Liver (tissue), 9 donors: ENCODE results near the gene MBNL2. TPM values are rescaled to one million over a fixed set of nuclear protein-coding genes. Genes with fewer than 3 reads are reported as not detected.

Experiments
- DNase-seq: peaks from one replicate; pipeline ENCODE4 v3.0.0-alpha.2; 2017; ENCODE audit warnings: low spot score
- H3K27ac ChIP-seq, 2 donors: one replicate each; pipeline ENCODE4 v1.7.0; 2013; ENCODE audit warnings: inconsistent platforms in 2 of 2, low read length in 2 of 2, control low read depth in 1 of 2, low read depth in 1 of 2, mild to moderate bottlenecking in 1 of 2
- H3K27me3 ChIP-seq, 4 donors: one replicate each; pipeline versions ENCODE4 v1.6.1 to v1.7.0; 2013; ENCODE audit warnings: low read length in 3 of 4, inconsistent platforms in 1 of 4, mild to moderate bottlenecking in 1 of 4, moderate library complexity in 1 of 4; ENCODE audit not compliant: control insufficient read depth in 4 of 4, insufficient read depth in 4 of 4
- H3K36me3 ChIP-seq, 4 donors: one replicate each; pipeline versions ENCODE4 v1.6.1 to v1.7.0; 2013; ENCODE audit warnings: low read length in 3 of 4, mild to moderate bottlenecking in 3 of 4, low read depth in 1 of 4, moderate library complexity in 1 of 4; ENCODE audit not compliant: control insufficient read depth in 4 of 4, insufficient read depth in 3 of 4
- H3K4me1 ChIP-seq, 4 donors: one replicate each; pipeline versions ENCODE4 v1.6.1 to v1.7.0; 2013; ENCODE audit warnings: low read length in 3 of 4, mild to moderate bottlenecking in 3 of 4, moderate library complexity in 1 of 4; ENCODE audit not compliant: control insufficient read depth in 4 of 4, insufficient read depth in 4 of 4
- H3K4me3 ChIP-seq, 3 donors: one replicate each; pipeline versions ENCODE4 v1.6.1 to v1.7.0; 2013; ENCODE audit warnings: low read length in 3 of 3, control low read depth in 1 of 3, low read depth in 1 of 3, mild to moderate bottlenecking in 1 of 3
- H3K9ac ChIP-seq, 2 donors: one replicate each; pipeline ENCODE4 v1.7.0; 2013; ENCODE audit warnings: low read length in 2 of 2, mild to moderate bottlenecking in 2 of 2, moderate library complexity in 2 of 2, control low read depth in 1 of 2, low read depth in 1 of 2
- H3K9me3 ChIP-seq, 4 donors: one replicate each; pipeline versions ENCODE4 v1.6.1 to v1.7.0; 2013; ENCODE audit warnings: low read length in 3 of 4; ENCODE audit not compliant: control insufficient read depth in 4 of 4
- EGR1 ChIP-seq, 2 donors: IDR thresholded peaks; 2 replicates each; pipeline ENCODE4 v1.6.1; 2016 to 2018; ENCODE audit warnings: antibody characterized with exemption in 2 of 2, low read depth in 2 of 2
- FOXA1 ChIP-seq: IDR thresholded peaks from 2 replicates; pipeline ENCODE4 v1.6.1; 2016; ENCODE audit warnings: antibody characterized with exemption
- GABPA ChIP-seq, 2 donors: IDR thresholded peaks in 1 of 2; conservative IDR thresholded peaks in 1 of 2; 2 replicates each; pipeline ENCODE4 v1.6.1; 2016; ENCODE audit warnings: antibody characterized with exemption in 2 of 2, mild to moderate bottlenecking in 1 of 2, moderate library complexity in 1 of 2
- HNF4A ChIP-seq, 2 donors: conservative IDR thresholded peaks; 2 replicates each; pipeline ENCODE4 v1.6.1; 2016; ENCODE audit warnings: antibody characterized with exemption in 2 of 2, mild to moderate bottlenecking in 2 of 2
- NR2F2 ChIP-seq: IDR thresholded peaks from 2 replicates; pipeline ENCODE4 v1.6.1; 2016; ENCODE audit warnings: antibody characterized with exemption
- RAD21 ChIP-seq, 2 donors: IDR thresholded peaks; 2 replicates each; pipeline ENCODE4 v1.6.1; 2016; ENCODE audit warnings: antibody characterized with exemption in 2 of 2, mild to moderate bottlenecking in 2 of 2
- SP1 ChIP-seq: IDR thresholded peaks from 2 replicates; pipeline ENCODE4 v1.6.1; 2018; ENCODE audit warnings: antibody characterized with exemption, mild to moderate bottlenecking
- TAF1 ChIP-seq: conservative IDR thresholded peaks from 2 replicates; pipeline ENCODE4 v1.6.1; 2016; ENCODE audit warnings: antibody characterized with exemption, mild to moderate bottlenecking
- YY1 ChIP-seq: IDR thresholded peaks from 2 replicates; pipeline ENCODE4 v1.6.1; 2016; ENCODE audit warnings: antibody characterized with exemption, mild to moderate bottlenecking
- ZBTB33 ChIP-seq: IDR thresholded peaks from 2 replicates; pipeline ENCODE4 v1.6.1; 2016; ENCODE audit warnings: antibody characterized with exemption
- WGBS: extraction: QIAGEN DNeasy Blood & Tissue Kit; methylation state at CpG from one replicate; pipeline ENCODE4 v1.1.7; 2013; 5-methylcytosine and 5-hydroxymethylcytosine counted together
- polyA plus RNA-seq, 2 donors: library from polyadenylated mRNA; stranded (reverse) in 1 of 2; unstranded in 1 of 2; fragments of 200-250 nt in 1 of 2; fragments of >200 nt in 1 of 2; fragmentation: Nextera tagmentation in 1 of 2; extraction: Ambion mirVana in 1 of 2; gene quantifications; one replicate each; pipeline versions ENCODE4 v1.2.1 to v1.2.3, GENCODE V29; 2013 to 2015
- total RNA-seq, 2 donors: library from RNA; depleted of rRNA; stranded (reverse); fragments of >200 nt; gene quantifications; one replicate each; pipeline ENCODE4 v1.2.3, GENCODE V29; 2014
- TF ChIP-seq, protein P1 (sequence below): IDR thresholded peaks from 2 replicates; pipeline ENCODE4 v1.6.1; 2016; ENCODE audit warnings: antibody characterized with exemption
- TF ChIP-seq, protein P2 (sequence below): IDR thresholded peaks from 2 replicates; pipeline ENCODE4 v1.6.1; 2016; ENCODE audit warnings: antibody characterized with exemption
- donor health status: healthy.
- donor health status: healthy.
- donor health status: healthy.
- donor health status: healthy.
- donor health status: healthy.

Gene MBNL2
- total and polyA plus RNA-seq, 4 donors: 16.0 to 49.6 (median 36.8) TPM

GRCh38 chr13:97334690-97335089 lies 112.6 kb downstream of the MBNL2 start:
- peaks cover 7 to 38% (median 28%) of the 10 kb centered on the region in 4 donors for H3K36me3 ChIP-seq
- no peak overlapping the region for H3K9ac ChIP-seq
- peaks cover 0 to 12% (median 6%) of the 10 kb centered on the region in 4 donors for H3K4me1 ChIP-seq
- TF ChIP-seq YY1 (no peak), ZBTB33 (no peak), GABPA (IDR thresholded peaks at IDR 0.05 in 1 of 2, conservative IDR thresholded peaks at IDR 0.05 in 1 of 2) (no peak), NR2F2 (no peak), HNF4A (conservative IDR thresholded peaks at IDR 0.05) (no peak), FOXA1 (no peak), TAF1 (no peak), RAD21 (IDR thresholded peaks at IDR 0.05) (no peak)
- TF ChIP-seq, protein P1, sequence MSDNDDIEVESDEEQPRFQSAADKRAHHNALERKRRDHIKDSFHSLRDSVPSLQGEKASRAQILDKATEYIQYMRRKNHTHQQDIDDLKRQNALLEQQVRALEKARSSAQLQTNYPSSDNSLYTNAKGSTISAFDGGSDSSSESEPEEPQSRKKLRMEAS: no peak
- 97% methylated on average over 3 of the region's 3 CpGs for WGBS
- H3K27ac ChIP-seq: no peak overlapping the region
- H3K9me3 ChIP-seq: no peaks in the 10 kb centered on the region
- no peak overlapping the region for H3K4me3 ChIP-seq
- no peaks in the 10 kb centered on the region for H3K27me3 ChIP-seq
- no peak for DNase-seq

- peaks cover 7 to 38% (median 24%) of the 10 kb centered on the region in 4 donors for H3K36me3 ChIP-seq
Observed at GRCh38 chr13:97335488-97336134, 113.5 kb downstream of the MBNL2 start.

More at GRCh38 chr13:97335488-97336134, 113.5 kb downstream of the MBNL2 start:
- no peaks in the 10 kb centered on the region for H3K9me3 ChIP-seq
- H3K27ac ChIP-seq: no peak overlapping the region
- DNase-seq: no peak
- peaks cover 0 to 12% (median 6%) of the 10 kb centered on the region in 4 donors for H3K4me1 ChIP-seq
- H3K27me3 ChIP-seq: no peaks in the 10 kb centered on the region
- H3K9ac ChIP-seq: no peak overlapping the region
- H3K4me3 ChIP-seq: no peak overlapping the region
- TF ChIP-seq, protein P2, sequence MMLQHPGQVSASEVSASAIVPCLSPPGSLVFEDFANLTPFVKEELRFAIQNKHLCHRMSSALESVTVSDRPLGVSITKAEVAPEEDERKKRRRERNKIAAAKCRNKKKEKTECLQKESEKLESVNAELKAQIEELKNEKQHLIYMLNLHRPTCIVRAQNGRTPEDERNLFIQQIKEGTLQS: no peak
- TF ChIP-seq SP1: no peak
- TF ChIP-seq, protein P1: no peak
- no peak for TF ChIP-seq ZBTB33
- TF ChIP-seq EGR1 (IDR thresholded peaks at IDR 0.05; ENCODE audit: low read depth in 2 of 2): no peak
- 87% methylated on average over 6 of the region's 6 CpGs for WGBS
